SK-N-SH (cell line): ENCODE measurements around the gene FETUB. TPM values are rescaled to one million over a fixed set of nuclear protein-coding genes. Genes with fewer than 3 reads are reported as not detected.

Source experiments
- CTCF ChIA-PET: fragments of 300-600, 350-600 bp; formaldehyde crosslinking; extraction: SDS; loops from one replicate; lab custom pipeline; 2021; lab: Yijun Ruan, JAX
- POLR2A ChIA-PET: fragments of 350-600 bp; sonication (Branson Sonifier 250); formaldehyde crosslinking; extraction: SDS; loops from one replicate; lab custom pipeline; 2020; ENCODE audit warnings: antibody characterized with exemption, inconsistent platforms; lab: Yijun Ruan, JAX
- DNase-seq: peaks from one replicate; pipeline ENCODE4 v3.0.0; 2012
- H2AFZ ChIP-seq: fragments of 200-600 bp; sonication (generic); 2 replicates; pipeline ENCODE4 v1.8.1; 2016; ENCODE audit warnings: antibody characterized with exemption, mild to moderate bottlenecking, low read depth
- H3F3A ChIP-seq: fragments of 200-600 bp; sonication (generic); replicated peaks from 2 replicates; pipeline ENCODE3; 2016; ENCODE audit warnings: antibody characterized with exemption, mild to moderate bottlenecking; ENCODE audit not compliant: insufficient read depth
- H3K27ac ChIP-seq, 2 experiments: fragments of 200-500 bp in 1 of 2; fragments of 200-600 bp in 1 of 2; sonication (Bioruptor generic) in 1 of 2; sonication (generic), shearing (Covaris generic) in 1 of 2; 2 replicates each; pipeline versions ENCODE4 v1.5.1 to v1.6.1; 2014 to 2016; ENCODE audit warnings: low read depth in 2 of 2, inconsistent platforms in 1 of 2, low read length in 1 of 2, mild to moderate bottlenecking in 1 of 2, mixed read lengths in 1 of 2
- H3K27me3 ChIP-seq: fragments of 200-600 bp; sonication (generic), shearing (Covaris generic); 2 replicates; pipeline ENCODE4 v1.6.1; 2016; ENCODE audit warnings: mixed run types; ENCODE audit not compliant: insufficient read depth
- H3K36me3 ChIP-seq, 2 experiments: fragments of 200-500 bp in 1 of 2; fragments of 200-600 bp in 1 of 2; sonication (Bioruptor generic) in 1 of 2; sonication (generic) in 1 of 2; replicated peaks in 1 of 2; 2 replicates each; pipeline versions ENCODE3 to v1.5.1; 2014 to 2016; ENCODE audit warnings: low read length in 1 of 2, mild to moderate bottlenecking in 1 of 2; ENCODE audit not compliant: insufficient read depth in 2 of 2, control insufficient read depth in 1 of 2
- H3K4me1 ChIP-seq, 2 experiments: fragments of 200-500 bp in 1 of 2; fragments of 200-600 bp in 1 of 2; sonication (Bioruptor generic) in 1 of 2; sonication (generic), shearing (Covaris generic) in 1 of 2; 2 replicates each; pipeline versions ENCODE4 v1.5.1 to v1.6.1; 2014 to 2016; ENCODE audit warnings: low read depth in 1 of 2, low read length in 1 of 2, mixed run types in 1 of 2; ENCODE audit not compliant: insufficient read depth in 2 of 2, control insufficient read depth in 1 of 2
- H3K4me2 ChIP-seq: fragments of 200-600 bp; sonication (generic), shearing (Covaris generic); 2 replicates; pipeline ENCODE4 v1.6.1; 2017; ENCODE audit warnings: mixed run types
- H3K4me3 ChIP-seq, 2 experiments: fragments of 200-500 bp in 1 of 2; fragments of 200-600 bp in 1 of 2; sonication (Bioruptor generic) in 1 of 2; sonication (generic), shearing (Covaris generic) in 1 of 2; 2 replicates each; pipeline versions ENCODE4 v1.5.1 to v1.8.1; 2014 to 2016; ENCODE audit warnings: low read depth in 2 of 2, inconsistent platforms in 1 of 2, low read length in 1 of 2, mild to moderate bottlenecking in 1 of 2, mixed read lengths in 1 of 2, moderate library complexity in 1 of 2
- H3K79me2 ChIP-seq: fragments of 200-600 bp; sonication (generic); 2 replicates; pipeline ENCODE4 v1.8.1; 2017; ENCODE audit warnings: mild to moderate bottlenecking; ENCODE audit not compliant: insufficient read depth
- H3K9ac ChIP-seq: fragments of 200-600 bp; sonication (generic); 2 replicates; pipeline ENCODE4 v1.6.1; 2017; ENCODE audit warnings: mixed run types
- H3K9me2 ChIP-seq: fragments of 200-600 bp; sonication (generic); 2 replicates; pipeline ENCODE4 v1.6.1; 2017; ENCODE audit warnings: mixed run types
- H3K9me3 ChIP-seq: fragments of 200-600 bp; sonication (generic); 2 replicates; pipeline ENCODE4 v1.6.1; 2017; ENCODE audit warnings: mixed run types, mild to moderate bottlenecking, moderate library complexity
- H4K20me1 ChIP-seq: fragments of 200-600 bp; sonication (generic); 2 replicates; pipeline ENCODE4 v1.6.1; 2017; ENCODE audit warnings: mild to moderate bottlenecking, mixed run types; ENCODE audit not compliant: insufficient read depth
- CHD2 ChIP-seq: fragments of 150-350 bp; IDR thresholded peaks from 2 replicates; pipeline ENCODE4 v1.6.1; 2018; ENCODE audit warnings: low read length; ENCODE audit not compliant: partially characterized antibody
- ELF1 ChIP-seq: IDR thresholded peaks from 2 replicates; pipeline ENCODE4 v1.4.0; 2012
- EP300 ChIP-seq, 2 experiments: IDR thresholded peaks; 2 replicates each; pipeline versions ENCODE4 v1.4.0 to v1.6.1; 2012; ENCODE audit warnings: borderline replicate concordance in 1 of 2, low read depth in 1 of 2, low read length in 1 of 2
- EZH2phosphoT487 ChIP-seq: fragments of 200-600 bp; sonication (generic); IDR thresholded peaks from 2 replicates; pipeline ENCODE4 v1.6.1; 2017; ENCODE audit warnings: low read depth, mixed run types, mild to moderate bottlenecking, antibody characterized with exemption, moderate library complexity, borderline replicate concordance
- FOSL2 ChIP-seq: IDR thresholded peaks from 2 replicates; pipeline ENCODE4 v1.4.0; 2012; ENCODE audit warnings: low read depth, mild to moderate bottlenecking, moderate library complexity, borderline replicate concordance
- FOXM1 ChIP-seq: IDR thresholded peaks from 2 replicates; pipeline ENCODE4 v1.4.0; 2012; ENCODE audit warnings: low read depth, mild to moderate bottlenecking
- GABPA ChIP-seq: IDR thresholded peaks from 2 replicates; pipeline ENCODE4 v1.4.0; 2012; ENCODE audit warnings: low read depth, mild to moderate bottlenecking
- GATA2 ChIP-seq: sonication (generic); formaldehyde crosslinking; IDR thresholded peaks from 2 replicates; pipeline ENCODE4 v1.5.0; 2020; ENCODE audit warnings: mild to moderate bottlenecking, missing genetic modification reagents
- MEF2A ChIP-seq: IDR thresholded peaks from 2 replicates; pipeline ENCODE4 v1.4.0; 2012; ENCODE audit warnings: low read depth, borderline replicate concordance
- MXI1 ChIP-seq: IDR thresholded peaks from 2 replicates; pipeline ENCODE4 v1.6.1; 2012; ENCODE audit warnings: mild to moderate bottlenecking, low read depth, low read length, improper control_type of control experiment
- NFIC ChIP-seq: IDR thresholded peaks from 2 replicates; pipeline ENCODE4 v1.4.0; 2012; ENCODE audit warnings: borderline replicate concordance
- NRF1 ChIP-seq: IDR thresholded peaks from 2 replicates; pipeline ENCODE4 v1.6.1; 2012; ENCODE audit warnings: low read depth, mild to moderate bottlenecking, low read length
- POLR2AphosphoS5 ChIP-seq: IDR thresholded peaks from 2 replicates; pipeline ENCODE4 v1.6.1; 2012; ENCODE audit warnings: low read depth, low read length
- RCOR1 ChIP-seq: fragments of 150-350 bp; IDR thresholded peaks from 2 replicates; pipeline ENCODE4 v1.6.1; 2017; ENCODE audit warnings: antibody characterized with exemption, low read length
- REST ChIP-seq: IDR thresholded peaks from 2 replicates; pipeline ENCODE4 v1.6.1; 2012; ENCODE audit warnings: mild to moderate bottlenecking, low read depth, low read length, moderate library complexity
- RXRA ChIP-seq: IDR thresholded peaks from 2 replicates; pipeline ENCODE4 v1.4.0; 2012; ENCODE audit warnings: low read depth, mild to moderate bottlenecking, borderline replicate concordance
- SMC3 ChIP-seq: IDR thresholded peaks from 2 replicates; pipeline ENCODE4 v1.6.1; 2012; ENCODE audit warnings: low read depth, low read length, improper control_type of control experiment
- TCF12 ChIP-seq: IDR thresholded peaks from 2 replicates; pipeline ENCODE4 v1.4.0; 2012
- USF1 ChIP-seq: IDR thresholded peaks from 2 replicates; pipeline ENCODE4 v1.4.0; 2012; ENCODE audit warnings: low read depth, borderline replicate concordance
- whole genome bisulfite sequencing: methylation state at CpG from one replicate; pipeline ENCODE4 v1.1.6; 2017; ENCODE audit warnings: low lambda C conversion rate; 5-methylcytosine and 5-hydroxymethylcytosine counted together
- polyA plus RNA-seq, 3 experiments: library from polyadenylated mRNA; depleted of rRNA; stranded (reverse); fragments of >200 nt; gene quantifications; 2 replicates each; pipeline ENCODE4 v1.2.3, GENCODE V29; 2012

The FETUB gene
- polyA plus RNA-seq, 1 of the 3 experiments (the other 2 are of a cell fraction) = 0.05 TPM

- Histone ChIP-seq H3K4me2 (no peak overlapping the region), H3K9me2 (no peaks in the 10 kb centered on the region), H2AFZ (no peak overlapping the region), H3F3A (no peaks in the 10 kb centered on the region), H3K36me3 (no peaks in the 10 kb centered on the region), H3K79me2 (no peaks in the 10 kb centered on the region), H3K27ac (no peak overlapping the region), H3K9me3 (no peaks in the 10 kb centered on the region), H3K4me1 (no peaks in the 10 kb centered on the region), H3K27me3 (peaks cover 31% of the 10 kb centered on the region; the same call in 1 of the 2 replicates), H4K20me1 (no peaks in the 10 kb centered on the region), H3K4me3 (no peak overlapping the region), H3K9ac (no peak overlapping the region)
- no peak for DNase-seq
- ChIA-PET POLR2A (no interaction called here), CTCF (interaction anchor here (1.0 to 4.9 kb wide), 4 partner anchors 7 to 199 kb away, joined by 3 to 51 read pairs (median 8); no protein-coding TSS in a partner anchor)
- no peak for TF ChIP-seq RXRA
- TF ChIP-seq MEF2A = no peak
- TF ChIP-seq FOXM1 = no peak
- no peak for TF ChIP-seq EP300 (IDR thresholded peaks at IDR 0.05; ENCODE audit: borderline replicate concordance in 1 of 2, low read depth in 1 of 2, low read length in 1 of 2)
- no peak for TF ChIP-seq ELF1
- TF ChIP-seq USF1 = no peak
- TF ChIP-seq CHD2 = no peak
- no peak for TF ChIP-seq POLR2AphosphoS5
- TF ChIP-seq EZH2phosphoT487 = no peak
- TF ChIP-seq GABPA = no peak
- no peak for TF ChIP-seq NFIC
- TF ChIP-seq REST = no peak
- no peak for TF ChIP-seq NRF1
- WGBS = 8% methylated on average over 2 of the region's 2 CpGs
Observed at GRCh38 chr3:186622651-186623310, 17.4 kb upstream of the FETUB start.

- Histone ChIP-seq H3K27me3 (peaks cover 21% of the 10 kb centered on the region; the same call in 1 of the 2 replicates), H3K4me2 (no peak overlapping the region), H3F3A (no peaks in the 10 kb centered on the region), H3K9ac (no peak overlapping the region), H3K9me2 (no peaks in the 10 kb centered on the region), H2AFZ (no peak overlapping the region), H3K27ac (no peak overlapping the region), H4K20me1 (no peaks in the 10 kb centered on the region), H3K36me3 (no peaks in the 10 kb centered on the region), H3K4me3 (no peak overlapping the region), H3K9me3 (no peaks in the 10 kb centered on the region), H3K4me1 (no peaks in the 10 kb centered on the region), H3K79me2 (no peaks in the 10 kb centered on the region)
- 15% methylated on average over 4 of the region's 4 CpGs for WGBS
- TF ChIP-seq FOXM1 (no peak), SMC3 (no peak), RXRA (no peak), POLR2AphosphoS5 (no peak), GABPA (no peak), USF1 (no peak), FOSL2 (no peak), MXI1 (no peak), CHD2 (no peak), GATA2 (CRISPR knock-in tag) (no peak), TCF12 (no peak), NRF1 (no peak), RCOR1 (no peak)
- ChIA-PET POLR2A (no interaction called here), CTCF (interaction anchor here (1.5 to 4.9 kb wide), 2 partner anchors 9 to 197 kb away, joined by 4 to 51 read pairs; no protein-coding TSS in a partner anchor)
- DNase-seq = no peak
Observed at GRCh38 chr3:186624598-186624997, 15.6 kb upstream of the FETUB start.
